Upper lobe of right lung (tissue), 1 donor: ENCODE results near the gene RAP1GDS1. TPM values are rescaled to one million over a fixed set of nuclear protein-coding genes. Genes with fewer than 3 reads are reported as not detected.

Source experiments
- ATAC-seq: fragments of 200-7000 bp; cut with Tn5 transposase; one replicate; pipeline ENCODE4 v1.9.1; 2020; ENCODE audit warnings: mild to moderate bottlenecking, moderate library complexity
- DNase-seq: peaks from one replicate; pipeline ENCODE4 v3.0.0-alpha.2; 2020
- H3K27ac ChIP-seq: fragments of 200-600 bp; one replicate; pipeline ENCODE4 v1.8.0; 2022
- H3K27me3 ChIP-seq: fragments of 200-600 bp; one replicate; pipeline ENCODE4 v1.8.0; 2022; ENCODE audit warnings: mild to moderate bottlenecking
- H3K36me3 ChIP-seq: fragments of 200-600 bp; one replicate; pipeline ENCODE4 v1.8.0; 2022
- H3K4me1 ChIP-seq: fragments of 200-600 bp; one replicate; pipeline ENCODE4 v1.8.0; 2022
- H3K4me3 ChIP-seq: fragments of 200-600 bp; one replicate; pipeline ENCODE4 v1.8.0; 2022; ENCODE audit warnings: mild to moderate bottlenecking
- H3K9me3 ChIP-seq: fragments of 200-600 bp; one replicate; pipeline ENCODE4 v1.8.0; 2022
- intact Hi-C: fragments of 100-400 bp; cut with DNase I; formaldehyde crosslinking; loops from one replicate; pipeline ENCODE4 v1.11.0; 2022
- long read RNA-seq: library from polyadenylated mRNA; unstranded; transcript quantifications from one replicate; pipeline ENCODE4 v2.0.0, GENCODE V29; 2021
- total RNA-seq: library from RNA; stranded (reverse); fragmentation: NEBNext Ultra II Directional; extraction: Animal tissue kit (Norgen Biotek cat#: 25700); gene quantifications from one replicate; pipeline ENCODE4 v1.2.1, GENCODE V29; 2021
- TF ChIP-seq, protein P1 (sequence below): fragments of 200-600 bp; IDR thresholded peaks from one replicate; pipeline ENCODE4 v1.8.0; 2022; ENCODE audit warnings: antibody characterized with exemption
- donor health status: DM: no; HTN: yes; CAD: no; lungs with severe emphysema.

Gene RAP1GDS1
- 39.1 TPM for total RNA-seq
- long read RNA-seq, transcript RAP1GDS1-205 (15 exons, 3,681 nt): major isoform, 24 of 66 reads
- long read RNA-seq, transcript RAP1GDS1-202 (15 exons, 2,092 nt): minor isoform, 14 of 66 reads
- long read RNA-seq, partial matches to known transcripts: 6 of 66 reads
- long read RNA-seq, other reads (novel, unspliced or antisense): 16 of 66 reads

- intact Hi-C loops: no loop called here
- Histone ChIP-seq H3K36me3 (no peaks in the 10 kb centered on the region), H3K27me3 (no peaks in the 10 kb centered on the region), H3K4me3 (peak within 1 kb of the TSS; percentile 79), H3K4me1 (peaks cover 21% of the 10 kb centered on the region), H3K27ac (peak within 1 kb of the TSS; percentile 99), H3K9me3 (no peaks in the 10 kb centered on the region)
- ATAC-seq (peak; percentile 96), DNase-seq (peak; percentile 99)
- TF ChIP-seq, protein P1, sequence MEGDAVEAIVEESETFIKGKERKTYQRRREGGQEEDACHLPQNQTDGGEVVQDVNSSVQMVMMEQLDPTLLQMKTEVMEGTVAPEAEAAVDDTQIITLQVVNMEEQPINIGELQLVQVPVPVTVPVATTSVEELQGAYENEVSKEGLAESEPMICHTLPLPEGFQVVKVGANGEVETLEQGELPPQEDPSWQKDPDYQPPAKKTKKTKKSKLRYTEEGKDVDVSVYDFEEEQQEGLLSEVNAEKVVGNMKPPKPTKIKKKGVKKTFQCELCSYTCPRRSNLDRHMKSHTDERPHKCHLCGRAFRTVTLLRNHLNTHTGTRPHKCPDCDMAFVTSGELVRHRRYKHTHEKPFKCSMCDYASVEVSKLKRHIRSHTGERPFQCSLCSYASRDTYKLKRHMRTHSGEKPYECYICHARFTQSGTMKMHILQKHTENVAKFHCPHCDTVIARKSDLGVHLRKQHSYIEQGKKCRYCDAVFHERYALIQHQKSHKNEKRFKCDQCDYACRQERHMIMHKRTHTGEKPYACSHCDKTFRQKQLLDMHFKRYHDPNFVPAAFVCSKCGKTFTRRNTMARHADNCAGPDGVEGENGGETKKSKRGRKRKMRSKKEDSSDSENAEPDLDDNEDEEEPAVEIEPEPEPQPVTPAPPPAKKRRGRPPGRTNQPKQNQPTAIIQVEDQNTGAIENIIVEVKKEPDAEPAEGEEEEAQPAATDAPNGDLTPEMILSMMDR: no peak
These were observed at the start of gene RAP1GDS1 for GRCh38 chr4:98260579-98261404. Gene RAP1GDS1 (plus strand): TSS chr4:98261384. CDS start chr4:98261566, 182 bp downstream.

DNA sequence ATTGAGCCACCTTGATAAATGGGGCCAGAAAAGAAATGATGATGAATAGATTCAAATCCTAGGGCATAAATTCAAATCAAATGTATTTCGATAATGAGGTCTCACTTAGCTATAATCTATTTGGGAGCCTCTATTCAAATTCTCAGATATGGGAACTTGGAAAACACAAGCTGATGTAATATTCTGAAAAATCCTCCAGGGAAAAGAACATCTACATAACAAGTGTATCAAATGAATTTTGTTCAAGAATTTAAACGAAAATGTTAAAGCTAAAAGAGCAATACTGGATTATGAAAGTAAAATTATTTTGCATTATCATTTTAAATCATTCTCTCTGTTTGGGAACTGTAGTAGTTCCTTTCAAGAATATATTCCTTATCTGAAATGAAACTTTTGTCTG is 38.9 kb upstream of the RAP1GDS1 start:
- no peak for ATAC-seq
- Histone ChIP-seq H3K4me3 (no peak overlapping the region), H3K27ac (no peak overlapping the region), H3K9me3 (no peaks in the 10 kb centered on the region), H3K4me1 (no peaks in the 10 kb centered on the region), H3K36me3 (no peaks in the 10 kb centered on the region), H3K27me3 (no peaks in the 10 kb centered on the region)
- intact Hi-C loops: no loop called here
- DNase-seq: no peak
- TF ChIP-seq, protein P1: no peak

GRCh38 chr4:98226396-98226795 is 34.8 kb upstream of the RAP1GDS1 start:
- ATAC-seq: no peak
- no peak overlapping the region for H3K27ac ChIP-seq
- no peaks in the 10 kb centered on the region for H3K4me1 ChIP-seq
- H3K36me3 ChIP-seq: no peaks in the 10 kb centered on the region
- no peaks in the 10 kb centered on the region for H3K27me3 ChIP-seq
- no peak overlapping the region for H3K4me3 ChIP-seq
- no peak for DNase-seq
- intact Hi-C loops: no loop called here
- H3K9me3 ChIP-seq: no peaks in the 10 kb centered on the region
- TF ChIP-seq, protein P1: no peak

DNA sequence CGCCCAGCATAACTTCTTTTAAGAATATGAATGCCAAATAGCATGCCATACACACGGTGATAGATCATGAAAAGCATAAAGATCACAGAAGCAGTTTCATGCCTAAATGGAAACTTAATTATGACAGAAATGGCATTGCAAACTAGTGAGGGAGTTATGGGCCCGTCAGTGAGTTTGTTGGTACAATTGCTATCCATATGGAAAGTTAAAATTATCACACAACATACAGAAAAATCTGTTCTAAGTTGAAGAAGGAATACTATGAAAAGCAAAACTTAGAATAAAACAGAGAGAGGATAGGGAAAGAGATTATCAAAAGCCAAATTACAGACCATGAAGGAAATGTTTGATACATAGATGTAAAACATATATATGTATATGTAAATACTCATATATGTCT is 30.2 kb upstream of the RAP1GDS1 start:
- H3K4me3 ChIP-seq: no peak overlapping the region
- no peak for DNase-seq
- H3K27ac ChIP-seq: no peak overlapping the region
- H3K4me1 ChIP-seq: no peaks in the 10 kb centered on the region
- H3K9me3 ChIP-seq: no peaks in the 10 kb centered on the region
- no peak for ATAC-seq
- intact Hi-C loops: no loop called here
- H3K36me3 ChIP-seq: no peaks in the 10 kb centered on the region
- TF ChIP-seq, protein P1: no peak
- no peaks in the 10 kb centered on the region for H3K27me3 ChIP-seq

DNA sequence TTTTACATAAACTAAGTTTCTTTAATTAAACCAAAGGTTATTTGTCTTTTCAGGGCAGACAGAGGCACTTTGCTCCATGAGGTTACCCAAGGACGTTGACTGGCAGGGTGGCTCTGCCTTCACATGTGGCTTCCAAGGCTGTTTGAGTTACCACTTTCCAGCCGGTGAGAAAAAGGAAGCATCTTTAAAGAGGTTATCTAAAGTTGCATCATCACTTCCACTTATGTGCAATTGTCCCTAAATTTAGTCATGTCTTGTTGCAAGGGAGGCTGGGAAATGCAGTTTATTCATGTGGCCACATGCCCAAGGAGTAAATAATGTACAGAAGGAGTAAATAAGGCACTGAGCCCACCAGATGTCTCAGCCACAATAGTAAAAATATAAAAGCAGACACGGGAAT is 29.0 kb upstream of the RAP1GDS1 start:
- no peaks in the 10 kb centered on the region for H3K36me3 ChIP-seq
- no peaks in the 10 kb centered on the region for H3K9me3 ChIP-seq
- TF ChIP-seq, protein P1: no peak
- ATAC-seq (peak; percentile 23), DNase-seq (no peak)
- H3K27me3 ChIP-seq: no peaks in the 10 kb centered on the region
- H3K4me1 ChIP-seq: no peaks in the 10 kb centered on the region
- no peak overlapping the region for H3K27ac ChIP-seq
- no peak overlapping the region for H3K4me3 ChIP-seq
- intact Hi-C loops: no loop called here
